OCI-LY7 (cell line): ENCODE data around the gene GULP1.

ENCODE experiments used
- EZH2phosphoT487 ChIP-seq: fragments of 200-600 bp; sonication (generic); IDR thresholded peaks from 2 replicates; pipeline ENCODE4 v1.6.1; 2018; ENCODE audit warnings: low read depth, borderline replicate concordance, mild to moderate bottlenecking, mixed run types, antibody characterized with exemption, low read length, moderate library complexity, mixed read lengths
- TF ChIP-seq, protein P1 (sequence below): fragments of 200-600 bp; sonication (generic); conservative IDR thresholded peaks from 2 replicates; pipeline ENCODE4 v1.5.1; 2014; ENCODE audit warnings: mild to moderate bottlenecking, antibody characterized with exemption, low read length, moderate library complexity, mixed read lengths

DNA sequence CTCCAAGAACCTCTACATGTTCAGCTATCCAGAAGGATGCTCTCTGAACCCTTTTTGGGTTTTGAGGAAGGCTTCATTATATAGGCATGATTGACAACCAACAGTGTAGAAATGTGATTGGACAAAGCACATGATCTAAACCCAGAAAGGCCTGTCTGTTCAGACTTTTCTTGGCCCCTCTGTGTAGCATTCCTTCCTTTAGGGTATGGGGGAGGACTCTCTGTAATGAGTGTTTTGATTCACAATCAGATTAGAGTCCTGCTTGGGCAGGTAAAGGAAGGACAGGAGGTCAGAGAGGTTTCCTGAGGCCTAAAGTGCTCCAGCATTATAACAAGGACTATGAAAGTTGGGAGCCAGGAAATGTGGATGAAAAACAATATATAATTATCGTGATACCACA, 13.6 kb downstream of the GULP1 start:
- TF ChIP-seq, protein P1, sequence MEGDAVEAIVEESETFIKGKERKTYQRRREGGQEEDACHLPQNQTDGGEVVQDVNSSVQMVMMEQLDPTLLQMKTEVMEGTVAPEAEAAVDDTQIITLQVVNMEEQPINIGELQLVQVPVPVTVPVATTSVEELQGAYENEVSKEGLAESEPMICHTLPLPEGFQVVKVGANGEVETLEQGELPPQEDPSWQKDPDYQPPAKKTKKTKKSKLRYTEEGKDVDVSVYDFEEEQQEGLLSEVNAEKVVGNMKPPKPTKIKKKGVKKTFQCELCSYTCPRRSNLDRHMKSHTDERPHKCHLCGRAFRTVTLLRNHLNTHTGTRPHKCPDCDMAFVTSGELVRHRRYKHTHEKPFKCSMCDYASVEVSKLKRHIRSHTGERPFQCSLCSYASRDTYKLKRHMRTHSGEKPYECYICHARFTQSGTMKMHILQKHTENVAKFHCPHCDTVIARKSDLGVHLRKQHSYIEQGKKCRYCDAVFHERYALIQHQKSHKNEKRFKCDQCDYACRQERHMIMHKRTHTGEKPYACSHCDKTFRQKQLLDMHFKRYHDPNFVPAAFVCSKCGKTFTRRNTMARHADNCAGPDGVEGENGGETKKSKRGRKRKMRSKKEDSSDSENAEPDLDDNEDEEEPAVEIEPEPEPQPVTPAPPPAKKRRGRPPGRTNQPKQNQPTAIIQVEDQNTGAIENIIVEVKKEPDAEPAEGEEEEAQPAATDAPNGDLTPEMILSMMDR, result no peak
- no peak for TF ChIP-seq EZH2phosphoT487
